Measurements from ENCODE around the gene CFAP299.

DNA sequence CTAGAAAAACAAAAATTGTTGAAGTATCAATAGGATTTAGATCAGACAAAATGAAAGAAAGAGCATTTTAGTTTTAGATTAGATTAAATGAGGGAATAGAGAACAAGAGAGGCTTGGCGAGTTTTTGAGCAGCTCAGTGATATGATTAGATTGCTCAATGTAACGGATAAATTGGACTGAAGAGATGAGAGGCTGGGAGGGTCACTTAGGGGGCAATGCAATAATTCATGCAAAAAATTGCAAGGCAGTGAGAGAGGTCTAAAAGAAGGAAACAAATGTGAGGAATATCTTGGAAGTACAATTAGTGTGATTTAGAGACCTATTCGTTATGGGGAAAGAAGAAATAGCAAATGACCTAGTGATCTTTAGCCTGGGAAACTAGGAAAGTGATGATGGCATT, 644.7 kb downstream of the CFAP299 start:
- TF ChIP-seq POLR2A (IDR thresholded peaks at IDR 0.05; ENCODE audit: low read depth, low read length) (no peak), TAF1 (IDR thresholded peaks at IDR 0.05; ENCODE audit: low read depth, low read length) (no peak), PAX5 (IDR thresholded peaks at IDR 0.05; ENCODE audit: insufficient read depth, low read length, severe bottlenecking) (no peak), POU2F2 (IDR thresholded peaks at IDR 0.05; ENCODE audit: low read depth, low read length) (no peak), POLR2AphosphoS5 (IDR thresholded peaks at IDR 0.05; ENCODE audit: low read depth, low read length) (no peak)

Measured in GM12891 (cell line).